Hematopoietic multipotent progenitor cell treated with erythropoietin and hydrocortisone succinate and interleukin-3 and kit ligand, for 17 days (in vitro differentiated cells): ENCODE data around the gene INPP5A.

Experiments used
- DNase-seq: peaks from one replicate; pipeline ENCODE4 v3.0.0-alpha.2; 2015; ENCODE audit warnings: low spot score

INPP5A gene

GRCh38 chr10:132599732-132600131 lies 62.1 kb downstream of the INPP5A start:
- DNase-seq: no peak

- no peak for DNase-seq
Observed at GRCh38 chr10:132600416-132600815, 62.8 kb downstream of the INPP5A start.

- no peak for DNase-seq
Observed at GRCh38 chr10:132601567-132601966, 64.0 kb downstream of the INPP5A start.

- no peak for DNase-seq
Observed at GRCh38 chr10:132602614-132603013, 65.0 kb downstream of the INPP5A start.

GRCh38 chr10:132603851-132604533 lies 66.4 kb downstream of the INPP5A start:
- no peak for DNase-seq

- no peak for DNase-seq
Observed at GRCh38 chr10:132604686-132605085, 67.1 kb downstream of the INPP5A start.

- no peak for DNase-seq
Observed at GRCh38 chr10:132605390-132605789, 67.8 kb downstream of the INPP5A start.

- DNase-seq: no peak
Observed at GRCh38 chr10:132606031-132606491, 68.5 kb downstream of the INPP5A start.

- DNase-seq: no peak
Observed at GRCh38 chr10:132606536-132607316, 69.1 kb downstream of the INPP5A start.

GRCh38 chr10:132607491-132607890 lies 69.9 kb downstream of the INPP5A start:
- no peak for DNase-seq

GRCh38 chr10:132607961-132608495 lies 70.4 kb downstream of the INPP5A start:
- no peak for DNase-seq

GRCh38 chr10:132608511-132609195 lies 71.1 kb downstream of the INPP5A start:
- no peak for DNase-seq

GRCh38 chr10:132609211-132609610 lies 71.6 kb downstream of the INPP5A start:
- DNase-seq: no peak

GRCh38 chr10:132610071-132610701 lies 72.6 kb downstream of the INPP5A start:
- DNase-seq: no peak

- no peak for DNase-seq
Observed at GRCh38 chr10:132611026-132611910, 73.7 kb downstream of the INPP5A start.

GRCh38 chr10:132611986-132612385 lies 74.4 kb downstream of the INPP5A start:
- DNase-seq: no peak

GRCh38 chr10:132612571-132613504 lies 75.3 kb downstream of the INPP5A start:
- DNase-seq: no peak

GRCh38 chr10:132613566-132614348 lies 76.2 kb downstream of the INPP5A start:
- DNase-seq: no peak
